B cell (primary cell): ENCODE measurements around the gene IL1RL2.

Source experiments
- CTCF ChIP-seq: fragments of 200-600 bp; IDR thresholded peaks from one replicate; pipeline ENCODE4 v1.8.0; 2022; ENCODE audit warnings: antibody characterized with exemption, mild to moderate bottlenecking
- EZH2 ChIP-seq: IDR thresholded peaks from 2 replicates; pipeline ENCODE4 v1.6.1; 2012; ENCODE audit warnings: borderline replicate concordance, low read depth, mild to moderate bottlenecking, moderate library complexity, low read length; ENCODE audit not compliant: insufficient read depth, poor library complexity, severe bottlenecking

GRCh38 chr2:102204638-102205037, 17.8 kb downstream of the IL1RL2 start:
- no peak for TF ChIP-seq CTCF
- no peak for TF ChIP-seq EZH2
